Measurements from ENCODE around the gene CMBL. TPM values are rescaled to one million over a fixed set of nuclear protein-coding genes. Genes with fewer than 3 reads are reported as not detected.

Gene CMBL
- total RNA-seq, 1 donor from 2014 or later: 2.2 TPM

DNA sequence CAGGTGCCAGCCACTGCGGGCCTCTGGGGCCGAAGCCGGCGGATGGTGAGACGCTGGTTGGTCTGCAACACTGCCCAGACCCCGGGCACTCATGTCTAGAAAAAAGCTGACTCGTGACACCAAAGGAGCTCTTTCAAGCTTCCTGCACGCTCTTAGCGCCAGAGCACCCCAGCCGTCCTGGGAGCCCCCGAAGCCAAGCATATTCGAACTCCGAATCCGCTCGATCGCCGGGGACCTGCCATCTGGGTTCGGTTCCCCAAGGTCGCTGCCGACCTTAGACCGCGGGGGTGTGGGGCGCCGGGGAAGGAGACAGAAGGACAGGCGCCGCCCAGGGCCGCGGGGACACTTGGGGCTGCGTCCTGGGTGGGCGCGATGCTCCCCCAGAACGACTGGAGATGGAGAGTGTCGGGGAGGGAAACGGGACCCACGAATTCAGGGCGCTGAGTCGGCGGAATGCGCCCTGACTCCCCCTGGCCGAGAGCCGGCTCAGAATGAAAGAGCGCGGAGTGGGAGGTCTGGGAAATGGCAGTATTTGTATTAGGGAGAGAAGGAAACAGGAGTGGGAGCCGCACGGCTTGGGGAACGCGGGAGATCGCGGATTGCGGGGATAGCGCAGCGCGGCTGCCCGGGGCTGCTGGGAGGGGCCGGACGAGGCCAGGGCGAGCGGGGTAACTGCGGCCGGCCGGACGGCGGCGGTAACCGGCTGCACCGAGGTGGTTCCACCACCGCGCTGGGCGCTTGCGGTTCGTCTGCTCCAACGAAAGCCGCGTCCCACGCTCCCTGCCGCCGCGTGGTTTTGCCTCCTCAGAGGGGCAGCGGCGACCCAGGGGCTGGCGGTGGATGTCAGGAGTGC, 25.7 kb upstream of the CMBL start:
- TF ChIP-seq, protein P1, sequence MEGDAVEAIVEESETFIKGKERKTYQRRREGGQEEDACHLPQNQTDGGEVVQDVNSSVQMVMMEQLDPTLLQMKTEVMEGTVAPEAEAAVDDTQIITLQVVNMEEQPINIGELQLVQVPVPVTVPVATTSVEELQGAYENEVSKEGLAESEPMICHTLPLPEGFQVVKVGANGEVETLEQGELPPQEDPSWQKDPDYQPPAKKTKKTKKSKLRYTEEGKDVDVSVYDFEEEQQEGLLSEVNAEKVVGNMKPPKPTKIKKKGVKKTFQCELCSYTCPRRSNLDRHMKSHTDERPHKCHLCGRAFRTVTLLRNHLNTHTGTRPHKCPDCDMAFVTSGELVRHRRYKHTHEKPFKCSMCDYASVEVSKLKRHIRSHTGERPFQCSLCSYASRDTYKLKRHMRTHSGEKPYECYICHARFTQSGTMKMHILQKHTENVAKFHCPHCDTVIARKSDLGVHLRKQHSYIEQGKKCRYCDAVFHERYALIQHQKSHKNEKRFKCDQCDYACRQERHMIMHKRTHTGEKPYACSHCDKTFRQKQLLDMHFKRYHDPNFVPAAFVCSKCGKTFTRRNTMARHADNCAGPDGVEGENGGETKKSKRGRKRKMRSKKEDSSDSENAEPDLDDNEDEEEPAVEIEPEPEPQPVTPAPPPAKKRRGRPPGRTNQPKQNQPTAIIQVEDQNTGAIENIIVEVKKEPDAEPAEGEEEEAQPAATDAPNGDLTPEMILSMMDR (IDR thresholded peaks at IDR 0.05; ENCODE audit: partially characterized antibody, unreplicated experiment): no peak
- Mint-ChIP-seq H3K4me1 (ENCODE audit: low read depth, unreplicated experiment) (peaks cover 4% of the 10 kb centered on the region), H3K9me3 (ENCODE audit: unreplicated experiment) (peaks cover 9% of the 10 kb centered on the region), H3K27ac (ENCODE audit: unreplicated experiment) (peak overlapping the region; percentile 55), H3K36me3 (ENCODE audit: unreplicated experiment) (peaks cover 5% of the 10 kb centered on the region), H3K4me3 (ENCODE audit: unreplicated experiment) (peak overlapping the region; percentile 93), H3K27me3 (ENCODE audit: unreplicated experiment) (peaks cover 15% of the 10 kb centered on the region)
- DNase-seq: peak; percentile 62

DNA sequence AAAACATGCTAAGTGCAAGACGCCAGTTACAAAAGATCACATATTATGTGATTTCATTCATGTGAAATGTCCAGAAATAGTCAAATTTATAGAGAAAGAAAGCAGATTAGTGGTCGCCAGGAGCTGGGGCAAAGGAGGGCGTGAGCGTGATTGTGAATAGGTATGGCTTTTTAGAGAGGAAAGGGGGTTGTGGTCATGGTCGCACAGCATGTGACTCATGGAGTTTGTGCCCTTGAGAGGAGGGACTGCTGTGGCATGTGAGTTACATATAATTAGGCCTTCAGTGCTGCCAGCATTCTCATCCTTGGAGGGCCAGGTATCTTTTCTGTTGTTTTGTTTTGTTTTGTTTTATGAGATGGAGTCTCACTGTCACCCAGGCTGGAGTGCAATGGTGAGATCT, 24.6 kb upstream of the CMBL start:
- H3K4me3 Mint-ChIP-seq (ENCODE audit: unreplicated experiment): peak overlapping the region; percentile 22
- peaks cover 6% of the 10 kb centered on the region for H3K9me3 Mint-ChIP-seq (ENCODE audit: unreplicated experiment)
- DNase-seq: no peak
- TF ChIP-seq, protein P1 (IDR thresholded peaks at IDR 0.05; ENCODE audit: partially characterized antibody, unreplicated experiment): no peak
- peaks cover 12% of the 10 kb centered on the region for H3K27me3 Mint-ChIP-seq (ENCODE audit: unreplicated experiment)
- peaks cover 5% of the 10 kb centered on the region for H3K36me3 Mint-ChIP-seq (ENCODE audit: unreplicated experiment)
- no peak overlapping the region for H3K27ac Mint-ChIP-seq (ENCODE audit: unreplicated experiment)
- no peaks in the 10 kb centered on the region for H3K4me1 Mint-ChIP-seq (ENCODE audit: low read depth, unreplicated experiment)

GRCh38 chr5:10331341-10331796, 23.7 kb upstream of the CMBL start:
- H3K27me3 Mint-ChIP-seq (ENCODE audit: unreplicated experiment): peaks cover 12% of the 10 kb centered on the region
- DNase-seq: no peak
- H3K4me3 Mint-ChIP-seq (ENCODE audit: unreplicated experiment): no peak overlapping the region
- H3K27ac Mint-ChIP-seq (ENCODE audit: unreplicated experiment): no peak overlapping the region
- peaks cover 5% of the 10 kb centered on the region for H3K36me3 Mint-ChIP-seq (ENCODE audit: unreplicated experiment)
- H3K4me1 Mint-ChIP-seq (ENCODE audit: low read depth, unreplicated experiment): no peaks in the 10 kb centered on the region
- TF ChIP-seq, protein P1 (IDR thresholded peaks at IDR 0.05; ENCODE audit: partially characterized antibody, unreplicated experiment): no peak
- peaks cover 6% of the 10 kb centered on the region for H3K9me3 Mint-ChIP-seq (ENCODE audit: unreplicated experiment)

GRCh38 chr5:10330511-10331230, 23.0 kb upstream of the CMBL start:
- TF ChIP-seq, protein P1 (IDR thresholded peaks at IDR 0.05; ENCODE audit: partially characterized antibody, unreplicated experiment): no peak
- Mint-ChIP-seq H3K4me1 (ENCODE audit: low read depth, unreplicated experiment) (no peaks in the 10 kb centered on the region), H3K27me3 (ENCODE audit: unreplicated experiment) (peaks cover 12% of the 10 kb centered on the region), H3K4me3 (ENCODE audit: unreplicated experiment) (no peak overlapping the region), H3K9me3 (ENCODE audit: unreplicated experiment) (peaks cover 6% of the 10 kb centered on the region), H3K27ac (ENCODE audit: unreplicated experiment) (no peak overlapping the region), H3K36me3 (ENCODE audit: unreplicated experiment) (peaks cover 5% of the 10 kb centered on the region)
- no peak for DNase-seq

Measured in glutamatergic neuron (in vitro differentiated cells).